GM23338 (cell line): ENCODE data around the gene INPP5A. TPM values are rescaled to one million over a fixed set of nuclear protein-coding genes. Genes with fewer than 3 reads are reported as not detected.

Experiments used
- CREB1 ChIP-seq: fragments of 250-450 bp; sonication (Bioruptor Pico); IDR thresholded peaks from 2 replicates; pipeline ENCODE4 v1.5.0; 2020; ENCODE audit warnings: low read depth, mild to moderate bottlenecking, moderate library complexity
- ETS1 ChIP-seq: IDR thresholded peaks from 2 replicates; pipeline ENCODE4 v1.6.1; 2016; ENCODE audit warnings: antibody characterized with exemption
- EZH2phosphoT487 ChIP-seq: fragments of 200-600 bp; sonication (generic); IDR thresholded peaks from one replicate; pipeline ENCODE4 v1.8.1; 2018; ENCODE audit warnings: antibody characterized with exemption; ENCODE audit not compliant: unreplicated experiment
- JUNB ChIP-seq: IDR thresholded peaks from one replicate; pipeline ENCODE4 v1.6.1; 2016; ENCODE audit warnings: antibody characterized with exemption; ENCODE audit not compliant: unreplicated experiment
- NANOG ChIP-seq: IDR thresholded peaks from 2 replicates; pipeline ENCODE4 v1.6.1; 2016; ENCODE audit warnings: antibody characterized with exemption, borderline replicate concordance
- POLR2AphosphoS5 ChIP-seq: IDR thresholded peaks from 2 replicates; pipeline ENCODE4 v1.6.1; 2016; ENCODE audit warnings: antibody characterized with exemption, low read depth
- STAT1 ChIP-seq: IDR thresholded peaks from one replicate; pipeline ENCODE4 v1.6.1; 2016; ENCODE audit warnings: antibody characterized with exemption; ENCODE audit not compliant: unreplicated experiment
- ZNF114 ChIP-seq: fragments of 250-450 bp; sonication (Bioruptor Pico); IDR thresholded peaks from 2 replicates; pipeline ENCODE4 v1.5.0; 2020; ENCODE audit warnings: mild to moderate bottlenecking, moderate library complexity
- ZNF331 ChIP-seq: fragments of 250-450 bp; sonication (Bioruptor Pico); IDR thresholded peaks from 2 replicates; pipeline ENCODE4 v1.5.0; 2020; ENCODE audit warnings: low read depth, mild to moderate bottlenecking, moderate library complexity
- ZNF462 ChIP-seq: fragments of 250-450 bp; sonication (Bioruptor Pico); IDR thresholded peaks from 2 replicates; pipeline ENCODE4 v1.5.0; 2020; ENCODE audit warnings: mild to moderate bottlenecking, moderate library complexity
- polyA plus RNA-seq: library from polyadenylated mRNA; unstranded; fragments of >200 nt; fragmentation: Nextera tagmentation; extraction: Ambion mirVana; gene quantifications from 2 replicates; pipeline ENCODE4 v1.2.1, GENCODE V29; 2016
- total RNA-seq: library from RNA; depleted of rRNA; stranded (reverse); fragments of >200 nt; shearing (Covaris generic); gene quantifications from 2 replicates; pipeline ENCODE4 v1.2.3, GENCODE V29; 2014
- TF ChIP-seq, protein P1 (sequence below), 2 experiments: fragments of 200-600 bp in 1 of 2; sonication (generic) in 1 of 2; conservative IDR thresholded peaks; 2 replicates each; pipeline versions ENCODE4 v1.5.1 to v1.6.1; 2016 to 2017; ENCODE audit warnings: antibody characterized with exemption in 2 of 2, low read depth in 2 of 2, mild to moderate bottlenecking in 2 of 2, moderate library complexity in 1 of 2

Gene INPP5A
- total and polyA plus RNA-seq, 2 experiments from 2014 or later = 5.9 to 40.6 TPM

DNA sequence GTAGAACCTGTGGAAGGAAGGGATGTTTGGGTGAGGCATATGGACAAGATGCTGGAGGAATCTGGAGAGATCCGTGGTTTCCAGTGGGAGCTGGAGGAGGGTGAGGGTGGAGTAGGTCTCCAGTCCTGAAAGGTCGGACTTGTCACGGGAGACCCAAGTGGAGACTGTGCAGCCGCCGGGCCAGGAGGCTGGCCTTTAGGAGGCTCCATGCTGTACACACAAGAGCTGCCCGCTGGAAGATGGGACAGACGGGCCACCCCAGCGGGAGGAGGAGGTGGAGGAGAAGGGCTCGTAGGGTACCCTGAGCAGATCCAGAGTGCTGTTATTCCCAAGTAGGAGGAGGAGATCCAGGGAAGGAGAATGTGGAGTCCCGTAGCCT, 141.6 kb downstream of the INPP5A start (continued):
- TF ChIP-seq ZNF462 = no peak
- TF ChIP-seq ETS1 = no peak
- no peak for TF ChIP-seq POLR2AphosphoS5
- no peak for TF ChIP-seq JUNB
- no peak for TF ChIP-seq ZNF114
- no peak for TF ChIP-seq NANOG
- no peak for TF ChIP-seq STAT1
- TF ChIP-seq, protein P1, sequence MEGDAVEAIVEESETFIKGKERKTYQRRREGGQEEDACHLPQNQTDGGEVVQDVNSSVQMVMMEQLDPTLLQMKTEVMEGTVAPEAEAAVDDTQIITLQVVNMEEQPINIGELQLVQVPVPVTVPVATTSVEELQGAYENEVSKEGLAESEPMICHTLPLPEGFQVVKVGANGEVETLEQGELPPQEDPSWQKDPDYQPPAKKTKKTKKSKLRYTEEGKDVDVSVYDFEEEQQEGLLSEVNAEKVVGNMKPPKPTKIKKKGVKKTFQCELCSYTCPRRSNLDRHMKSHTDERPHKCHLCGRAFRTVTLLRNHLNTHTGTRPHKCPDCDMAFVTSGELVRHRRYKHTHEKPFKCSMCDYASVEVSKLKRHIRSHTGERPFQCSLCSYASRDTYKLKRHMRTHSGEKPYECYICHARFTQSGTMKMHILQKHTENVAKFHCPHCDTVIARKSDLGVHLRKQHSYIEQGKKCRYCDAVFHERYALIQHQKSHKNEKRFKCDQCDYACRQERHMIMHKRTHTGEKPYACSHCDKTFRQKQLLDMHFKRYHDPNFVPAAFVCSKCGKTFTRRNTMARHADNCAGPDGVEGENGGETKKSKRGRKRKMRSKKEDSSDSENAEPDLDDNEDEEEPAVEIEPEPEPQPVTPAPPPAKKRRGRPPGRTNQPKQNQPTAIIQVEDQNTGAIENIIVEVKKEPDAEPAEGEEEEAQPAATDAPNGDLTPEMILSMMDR (conservative IDR thresholded peaks at IDR 0.05; ENCODE audit: low read depth in 2 of 2) = no peak
- no peak for TF ChIP-seq EZH2phosphoT487
- TF ChIP-seq ZNF331 (CRISPR knock-in tag) = no peak
- no peak for TF ChIP-seq CREB1 (CRISPR knock-in tag)
